HUES6 (cell line): Measurements from ENCODE around the gene ACBD5.

Experiments used
- H3K27ac ChIP-seq: 2 replicates; pipeline ENCODE4 v1.7.0; 2013; ENCODE audit warnings: low read depth, mild to moderate bottlenecking, low read length, inconsistent platforms
- H3K27me3 ChIP-seq: 2 replicates; pipeline ENCODE4 v1.6.1; 2013; ENCODE audit warnings: low read length; ENCODE audit not compliant: control insufficient read depth, insufficient read depth
- H3K36me3 ChIP-seq: 2 replicates; pipeline ENCODE4 v1.6.1; 2013; ENCODE audit warnings: low read length; ENCODE audit not compliant: control insufficient read depth, insufficient read depth
- H3K4me1 ChIP-seq: 2 replicates; pipeline ENCODE4 v1.6.1; 2013; ENCODE audit warnings: low read length; ENCODE audit not compliant: control insufficient read depth, insufficient read depth
- H3K4me3 ChIP-seq: 2 replicates; pipeline ENCODE4 v1.5.1; 2013; ENCODE audit warnings: low read depth, low read length
- H3K9ac ChIP-seq: one replicate; pipeline ENCODE4 v1.6.1; 2013; ENCODE audit warnings: mild to moderate bottlenecking, low read length
- H3K9me3 ChIP-seq: 2 replicates; pipeline ENCODE4 v1.6.1; 2013; ENCODE audit warnings: low read depth, low read length; ENCODE audit not compliant: control insufficient read depth, insufficient read depth

ACBD5 gene

DNA sequence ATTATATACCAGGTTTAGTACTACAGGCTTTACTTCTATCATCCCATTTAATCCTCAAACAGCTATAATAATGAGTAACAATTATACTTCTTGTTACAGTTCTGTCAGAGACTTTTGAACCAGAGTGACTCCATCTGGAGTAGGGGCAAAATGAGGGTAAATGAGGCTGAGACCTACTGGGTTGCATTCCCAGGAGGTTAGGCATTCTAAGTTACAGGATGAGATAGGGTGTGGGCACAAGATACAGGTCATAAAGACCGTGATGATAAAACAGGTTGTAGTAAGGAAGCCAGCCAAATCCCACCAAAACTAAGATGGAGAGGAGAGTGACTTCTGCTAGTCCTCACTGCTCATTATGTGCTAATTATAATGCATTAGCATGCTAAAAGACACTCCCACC lies 90.3 kb downstream of the ACBD5 start:
- Histone ChIP-seq H3K9ac (no peak overlapping the region), H3K4me1 (peaks cover 9% of the 10 kb centered on the region), H3K9me3 (no peaks in the 10 kb centered on the region), H3K36me3 (peaks cover 46% of the 10 kb centered on the region), H3K27me3 (no peaks in the 10 kb centered on the region), H3K4me3 (no peak overlapping the region), H3K27ac (no peak overlapping the region)

GRCh38 chr10:27147701-27148100 lies 92.9 kb downstream of the ACBD5 start:
- H3K36me3 ChIP-seq, result peaks cover 70% of the 10 kb centered on the region
- H3K9me3 ChIP-seq, result no peaks in the 10 kb centered on the region
- no peak overlapping the region for H3K9ac ChIP-seq
- peaks cover 5% of the 10 kb centered on the region for H3K4me1 ChIP-seq
- H3K27me3 ChIP-seq, result no peaks in the 10 kb centered on the region
- H3K4me3 ChIP-seq, result no peak overlapping the region
- H3K27ac ChIP-seq, result no peak overlapping the region

GRCh38 chr10:27145937-27146336 lies 94.7 kb downstream of the ACBD5 start:
- Histone ChIP-seq H3K4me3 (no peak overlapping the region), H3K9me3 (no peaks in the 10 kb centered on the region), H3K27me3 (no peaks in the 10 kb centered on the region), H3K4me1 (no peaks in the 10 kb centered on the region), H3K36me3 (peaks cover 79% of the 10 kb centered on the region), H3K27ac (no peak overlapping the region), H3K9ac (no peak overlapping the region)
